HG03469 (cell line): Measurements from ENCODE around the gene CHN2.

Experiments used
- ATAC-seq: cut with Tn5 transposase; IDR thresholded peaks from one replicate; pipeline ENCODE4 v1.9.1; 2021; ENCODE audit warnings: mild to moderate bottlenecking, moderate library complexity, moderate number of reproducible peaks; ENCODE audit not compliant: unreplicated experiment

CHN2 gene

DNA sequence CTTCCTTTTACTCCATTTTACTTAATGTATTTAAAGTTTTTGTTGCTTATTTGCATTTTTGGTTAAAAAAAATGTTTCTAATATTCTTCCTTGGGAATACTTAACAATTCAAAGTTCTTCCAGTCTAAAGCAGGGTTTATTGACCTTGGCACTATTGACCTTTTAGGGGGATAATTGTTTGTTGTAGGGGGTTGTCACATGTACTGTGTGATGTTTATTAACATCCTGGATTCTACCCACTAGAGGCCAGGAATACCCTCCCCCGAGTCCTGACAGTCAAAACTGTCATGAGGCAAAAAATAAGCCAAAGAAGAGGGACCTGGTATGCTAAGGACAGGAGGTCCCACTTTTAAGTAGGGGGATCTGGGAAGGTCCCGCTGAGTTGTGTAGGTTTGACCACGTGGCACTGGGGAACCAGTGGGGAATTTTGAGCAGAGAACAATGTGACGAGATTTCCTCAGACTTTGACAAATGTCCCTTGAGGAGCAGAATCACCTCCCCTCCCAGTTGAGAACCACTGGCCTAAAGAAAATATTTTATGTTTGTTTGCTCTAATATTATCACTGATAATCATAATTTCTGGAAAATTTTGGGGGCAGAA lies 190.7 kb downstream of the CHN2 start:
- no peak for ATAC-seq

- ATAC-seq, result no peak
Observed at GRCh38 chr7:29386196-29386765, 191.7 kb downstream of the CHN2 start.

GRCh38 chr7:29391262-29391661 lies 196.7 kb downstream of the CHN2 start:
- ATAC-seq, result no peak

DNA sequence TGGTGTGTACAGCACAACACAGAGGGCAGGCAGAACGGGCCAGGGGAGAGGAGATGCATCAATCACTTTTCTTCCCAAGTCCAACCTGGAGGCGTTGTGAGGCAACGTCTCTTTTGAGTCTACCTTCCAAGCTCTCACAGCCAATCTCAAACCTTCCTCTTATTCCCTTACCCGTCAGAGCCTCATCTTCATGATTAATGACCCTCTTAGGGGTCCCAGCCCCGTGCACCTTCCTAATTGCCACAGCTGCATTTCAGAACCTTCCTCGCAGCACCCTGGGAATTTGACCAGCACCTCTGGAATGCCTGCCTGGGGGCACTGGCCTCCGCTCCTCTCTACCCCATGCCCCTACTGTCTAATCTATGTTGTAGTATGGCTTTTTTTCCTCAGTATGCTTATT lies 199.7 kb downstream of the CHN2 start:
- no peak for ATAC-seq

DNA sequence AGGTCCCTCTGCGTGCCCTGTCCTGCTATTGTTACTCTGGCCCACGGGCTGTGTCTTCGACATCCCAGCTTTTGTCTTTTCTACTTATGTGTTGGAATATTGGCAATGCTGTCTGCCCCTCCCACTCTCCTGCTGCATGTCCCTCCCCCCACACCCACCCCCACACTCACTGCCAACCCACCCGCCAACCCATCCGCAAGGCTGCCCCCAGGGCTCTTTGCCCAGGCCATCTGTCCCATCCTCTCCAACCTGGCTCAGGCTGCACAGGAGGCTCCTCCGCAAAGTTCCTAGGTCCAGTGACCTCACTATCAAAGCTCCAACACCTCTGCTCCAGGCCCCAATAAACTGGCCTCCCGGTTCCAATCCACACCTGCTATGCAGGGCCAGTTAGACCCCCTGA lies 202.0 kb downstream of the CHN2 start:
- ATAC-seq, result no peak

- no peak for ATAC-seq
Observed at GRCh38 chr7:29397398-29397797, 202.8 kb downstream of the CHN2 start.

- no peak for ATAC-seq
Observed at GRCh38 chr7:29398011-29398410, 203.4 kb downstream of the CHN2 start.

DNA sequence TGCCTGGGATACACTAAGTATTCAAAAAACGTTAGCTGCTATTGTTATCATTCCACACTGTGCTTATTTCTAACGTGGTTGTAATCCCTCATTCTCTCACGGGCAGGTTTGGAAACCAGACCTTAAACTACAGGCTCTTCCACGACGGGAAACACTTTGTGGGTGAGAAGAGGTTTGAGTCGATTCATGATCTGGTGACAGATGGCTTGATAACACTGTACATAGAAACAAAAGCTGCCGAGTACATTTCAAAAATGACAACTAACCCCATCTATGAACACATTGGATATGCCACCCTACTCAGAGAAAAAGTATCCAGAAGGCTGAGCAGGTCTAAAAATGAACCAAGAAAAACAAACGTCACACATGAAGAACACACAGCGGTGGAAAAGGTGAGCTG lies 205.9 kb downstream of the CHN2 start:
- ATAC-seq, result no peak

- no peak for ATAC-seq
Observed at GRCh38 chr7:29401769-29402168, 207.2 kb downstream of the CHN2 start.

DNA sequence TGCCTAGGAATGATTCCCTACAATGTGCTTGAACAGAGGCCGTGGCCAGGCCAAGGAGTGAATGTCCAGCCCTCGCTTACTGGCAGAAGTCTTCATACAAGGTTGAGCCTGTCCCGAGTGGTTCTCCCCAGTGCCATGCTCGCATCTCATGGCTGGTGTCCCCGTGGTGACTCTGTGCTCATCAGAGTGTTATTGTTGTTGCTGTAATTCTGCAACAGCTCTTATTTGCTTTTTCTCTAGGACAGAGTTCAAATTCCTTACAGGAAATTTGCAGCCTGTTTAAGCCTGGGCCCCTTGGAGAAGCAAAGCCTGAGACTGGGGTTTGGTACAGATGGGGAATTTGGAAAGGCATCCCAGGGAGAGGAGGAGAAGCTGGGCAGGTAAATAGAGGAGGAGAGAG lies 211.3 kb downstream of the CHN2 start:
- no peak for ATAC-seq

DNA sequence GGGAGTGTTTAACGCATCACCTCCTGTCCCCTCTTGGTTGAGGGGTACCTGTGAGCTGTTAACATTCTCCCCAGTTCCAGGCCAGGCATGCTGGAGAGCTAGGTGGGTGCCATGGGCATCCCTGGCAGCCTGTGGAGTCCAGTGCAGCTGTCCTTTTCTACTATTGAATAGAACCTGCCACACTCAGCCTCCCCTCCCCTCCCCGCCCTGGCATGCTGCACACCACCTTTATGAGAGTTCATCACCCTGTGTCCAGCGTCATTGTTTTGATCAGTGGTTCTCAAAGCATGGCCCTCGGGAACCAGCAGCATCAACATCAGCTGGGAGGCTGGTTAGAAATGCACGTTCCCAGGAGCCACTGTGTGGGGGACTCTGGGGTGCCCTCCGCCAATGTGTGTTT lies 211.8 kb downstream of the CHN2 start:
- ATAC-seq, result no peak

- no peak for ATAC-seq
Observed at GRCh38 chr7:29408841-29409243, 214.3 kb downstream of the CHN2 start.

DNA sequence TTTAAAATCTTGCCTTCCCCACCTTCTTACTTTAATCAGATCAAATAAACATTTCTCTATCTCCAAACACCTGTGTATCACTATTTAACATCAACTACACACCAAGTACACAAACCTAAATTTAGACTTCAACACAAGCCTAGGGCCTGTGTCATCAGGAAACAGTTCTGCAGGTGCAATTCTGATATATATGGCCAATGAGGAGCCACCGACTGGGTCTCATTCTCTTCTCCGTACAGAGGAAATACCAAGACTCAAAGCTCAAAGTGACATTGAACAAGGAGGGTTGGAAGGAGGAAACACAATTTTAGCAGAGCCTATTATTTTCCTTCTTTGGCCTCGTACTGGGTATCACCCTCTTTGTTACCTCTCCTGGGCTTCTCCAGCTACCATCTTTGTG lies 216.4 kb downstream of the CHN2 start:
- ATAC-seq, result no peak

DNA sequence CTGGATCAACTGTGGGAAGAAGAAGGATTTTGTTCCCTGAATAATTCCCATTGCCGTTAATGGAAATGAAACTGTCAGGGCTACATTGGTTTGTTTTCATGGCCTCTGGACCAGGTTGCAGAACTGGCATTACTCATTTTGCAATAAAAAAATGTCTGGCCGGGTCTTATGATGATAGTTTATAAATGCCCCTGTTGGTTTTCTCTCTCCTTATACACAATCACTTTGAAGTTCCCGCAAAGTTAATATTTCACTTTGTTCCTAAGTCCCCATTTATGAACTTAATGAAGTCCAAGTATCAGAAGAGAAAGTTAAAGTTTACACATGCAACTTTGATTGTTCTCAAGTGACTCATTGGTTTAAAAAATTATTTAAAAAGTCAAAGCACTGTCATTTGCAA lies 218.3 kb downstream of the CHN2 start:
- ATAC-seq, result no peak

DNA sequence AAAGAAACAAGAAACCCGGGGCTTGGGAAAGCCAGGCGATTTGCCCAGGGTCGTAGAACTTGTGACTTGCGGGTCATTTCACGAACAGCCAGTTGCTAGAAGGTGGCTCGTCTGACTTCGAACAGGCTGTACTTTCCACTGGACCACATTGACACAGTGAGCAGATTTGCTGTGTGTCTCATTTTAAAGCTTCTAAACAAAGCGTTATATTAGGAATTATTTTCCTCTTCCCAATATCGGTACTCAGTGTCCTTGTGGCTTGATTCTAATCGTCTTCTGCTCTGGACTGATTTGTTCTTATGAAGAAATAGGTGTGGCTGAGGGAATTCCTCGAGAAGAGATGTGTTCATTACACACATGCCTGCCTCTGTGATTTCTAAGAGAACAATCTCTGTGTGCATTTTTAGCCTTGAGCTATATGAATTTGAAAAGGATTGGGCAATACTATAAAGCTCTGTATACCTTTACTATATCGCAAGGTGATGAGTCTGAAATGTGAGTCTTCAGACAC lies 219.1 kb downstream of the CHN2 start:
- no peak for ATAC-seq

DNA sequence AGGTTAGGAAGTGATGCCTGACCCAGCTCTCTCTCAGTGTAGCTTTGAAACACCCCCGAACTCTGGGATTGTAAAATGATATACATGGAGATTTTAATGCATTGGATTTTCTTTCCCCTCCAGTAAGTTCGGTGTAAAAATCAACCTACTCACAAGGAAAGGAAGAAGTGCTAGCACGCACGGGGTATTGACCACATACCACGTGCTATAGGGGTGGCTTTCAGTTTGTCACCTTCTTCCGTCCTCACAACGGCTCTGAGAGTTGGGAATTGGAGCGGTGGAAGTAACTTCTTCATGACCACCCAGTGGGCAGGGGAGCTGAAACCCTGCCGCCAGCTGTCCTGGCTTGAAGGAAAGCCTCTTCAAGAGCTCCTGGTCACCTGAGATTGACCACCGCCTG lies 219.6 kb downstream of the CHN2 start:
- no peak for ATAC-seq

DNA sequence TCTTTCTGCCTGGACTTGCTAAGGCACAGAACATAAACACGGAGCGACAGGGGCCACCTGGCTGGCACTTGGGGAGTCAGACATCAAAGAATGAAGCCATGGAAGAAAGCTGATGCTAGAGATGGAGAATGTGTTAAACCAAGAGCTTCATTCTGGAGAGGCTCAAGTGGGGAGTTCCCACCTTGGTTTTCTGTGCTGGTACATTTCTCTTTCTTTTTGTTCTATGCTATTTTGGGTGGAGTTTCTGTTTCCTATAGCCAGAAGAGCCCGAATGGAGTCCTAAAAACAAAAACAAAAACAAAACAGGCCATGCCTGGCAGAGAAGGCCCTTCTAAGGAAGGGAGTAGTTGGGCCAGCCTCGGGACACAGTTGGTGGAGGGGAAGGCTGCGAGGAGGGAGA lies 220.6 kb downstream of the CHN2 start:
- no peak for ATAC-seq

- no peak for ATAC-seq
Observed at GRCh38 chr7:29416276-29416937, 221.8 kb downstream of the CHN2 start.

DNA sequence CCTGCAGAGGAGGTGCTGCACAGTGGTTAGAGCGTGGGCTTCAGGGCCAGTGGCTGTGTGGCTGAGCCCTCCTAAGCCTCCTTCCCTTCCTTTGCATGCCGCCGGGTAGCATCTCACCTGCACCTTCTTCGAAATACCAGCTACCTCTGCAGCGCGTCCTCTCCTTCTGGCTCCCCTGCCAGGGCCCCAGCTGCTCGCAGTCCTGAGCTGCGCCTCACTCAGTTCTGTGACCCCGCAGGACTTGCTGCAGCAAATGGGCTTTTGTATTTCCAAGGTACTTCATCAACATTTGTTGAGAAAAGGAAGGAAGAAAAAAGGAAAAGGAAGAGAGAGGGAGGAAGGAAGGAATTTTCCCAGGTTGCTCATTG lies 222.3 kb downstream of the CHN2 start:
- no peak for ATAC-seq

GRCh38 chr7:29418056-29418455 lies 223.5 kb downstream of the CHN2 start:
- no peak for ATAC-seq

GRCh38 chr7:29418651-29419050 lies 224.1 kb downstream of the CHN2 start:
- no peak for ATAC-seq

- no peak for ATAC-seq
Observed at GRCh38 chr7:29420011-29420410, 225.4 kb downstream of the CHN2 start.
